ENCODE data around the gene ETV6.
"Not testable (repeated sequence)": the region's sequence is repeated elsewhere in the genome, so short reads cannot be mapped to it uniquely, and the experiment has no call there.

ETV6 gene

GRCh38 chr12:11649413-11650285 lies at the start of gene ETV6:
Gene ETV6 (plus strand): TSS chr12:11649674. CDS start chr12:11650128, 454 bp downstream.
- peak in 43 of 51 donors; percentile 16 to 81 (median 54) for DNase-seq

- DNase-seq: no peak
Observed at GRCh38 chr12:11600199-11600598, 49.3 kb upstream of the ETV6 start.

GRCh38 chr12:11601647-11602046 lies 47.8 kb upstream of the ETV6 start:
- DNase-seq: no peak

- DNase-seq: no peak
Observed at GRCh38 chr12:11607313-11608081, 42.0 kb upstream of the ETV6 start.

GRCh38 chr12:11609045-11609444 lies 40.4 kb upstream of the ETV6 start:
- no peak for DNase-seq

- DNase-seq: no peak
Observed at GRCh38 chr12:11615481-11615880, 34.0 kb upstream of the ETV6 start.

- DNase-seq: no peak
Observed at GRCh38 chr12:11618046-11618445, 31.4 kb upstream of the ETV6 start.

- peak in 15 of 51 donors; percentile 1 to 22 (median 6) for DNase-seq
Observed at GRCh38 chr12:11621797-11622423, 27.6 kb upstream of the ETV6 start.

- no peak for DNase-seq
Observed at GRCh38 chr12:11622876-11623281, 26.6 kb upstream of the ETV6 start.

- DNase-seq: no peak
Observed at GRCh38 chr12:11623382-11623781, 26.1 kb upstream of the ETV6 start.

- DNase-seq: no peak
Observed at GRCh38 chr12:11624116-11624515, 25.4 kb upstream of the ETV6 start.

GRCh38 chr12:11627709-11628108 lies 21.8 kb upstream of the ETV6 start:
- DNase-seq: not testable (repeated sequence)

GRCh38 chr12:11628353-11628752 lies 21.1 kb upstream of the ETV6 start:
- no peak for DNase-seq

GRCh38 chr12:11630046-11630706 lies 19.3 kb upstream of the ETV6 start:
- peak in 4 of 51 donors; percentile 15 to 29 (median 16) for DNase-seq

GRCh38 chr12:11631288-11631687 lies 18.2 kb upstream of the ETV6 start:
- DNase-seq: no peak

- DNase-seq: not testable (repeated sequence)
Observed at GRCh38 chr12:11631881-11632280, 17.6 kb upstream of the ETV6 start.

- DNase-seq: no peak
Observed at GRCh38 chr12:11633968-11634367, 15.5 kb upstream of the ETV6 start.

- DNase-seq: no peak
Observed at GRCh38 chr12:11635341-11635740, 14.1 kb upstream of the ETV6 start.

- no peak for DNase-seq
Observed at GRCh38 chr12:11638315-11638916, 11.1 kb upstream of the ETV6 start.

- no peak for DNase-seq
Observed at GRCh38 chr12:11639454-11639853, 10.0 kb upstream of the ETV6 start.

- no peak for DNase-seq
Observed at GRCh38 chr12:11641522-11641921, 8.0 kb upstream of the ETV6 start.
